T-helper 17 cell (primary cell): ENCODE results near the gene GOLGA8A. TPM values are rescaled to one million over a fixed set of nuclear protein-coding genes. Genes with fewer than 3 reads are reported as not detected.
A peak's percentile ranks its signal among the peaks of the same experiment; 100 is the strongest.
"Not testable (repeated sequence)": the region's sequence is repeated elsewhere in the genome, so short reads cannot be mapped to it uniquely, and the experiment has no call there.

Experiments
- ATAC-seq: fragments of 150-1000 bp; cut with Tn5 transposase; 2 replicates; pipeline ENCODE4 v1.10.0; 2021; ENCODE audit warnings: mild to moderate bottlenecking, moderate library complexity
- DNase-seq, 3 donors: peaks; one replicate each; pipeline versions ENCODE4 v3.0.0 to v3.0.0-alpha.2; 2020 to 2021
- H3K9me3 ChIP-seq: one replicate; pipeline ENCODE4 v1.7.0; 2013; ENCODE audit warnings: low read length, mild to moderate bottlenecking; ENCODE audit not compliant: control insufficient read depth, poor library complexity, severe bottlenecking
- H3K27ac Mint-ChIP-seq: one replicate; pipeline ENCODE4 v1.8.0; 2022; ENCODE audit warnings: mild to moderate bottlenecking, moderate library complexity, mixed read lengths
- H3K27me3 Mint-ChIP-seq: one replicate; pipeline ENCODE4 v1.8.0; 2022; ENCODE audit warnings: mixed read lengths
- H3K36me3 Mint-ChIP-seq: one replicate; pipeline ENCODE4 v1.8.0; 2022; ENCODE audit warnings: low read depth, mixed read lengths
- H3K4me1 Mint-ChIP-seq: one replicate; pipeline ENCODE4 v1.8.0; 2022; ENCODE audit warnings: mild to moderate bottlenecking, mixed read lengths
- H3K4me3 Mint-ChIP-seq: one replicate; pipeline ENCODE4 v1.8.0; 2022; ENCODE audit warnings: mild to moderate bottlenecking, moderate library complexity, mixed read lengths
- total RNA-seq, 4 donors: library from RNA in 2 of 4; stranded (reverse) in 2 of 4; gene quantifications; one replicate each; pipeline ENCODE4 v1.2.3 and lab custom pipeline; 2022 to 2026

GOLGA8A gene
- total RNA-seq, 2 donors from 2014 or later: 210 to 223 TPM

DNA sequence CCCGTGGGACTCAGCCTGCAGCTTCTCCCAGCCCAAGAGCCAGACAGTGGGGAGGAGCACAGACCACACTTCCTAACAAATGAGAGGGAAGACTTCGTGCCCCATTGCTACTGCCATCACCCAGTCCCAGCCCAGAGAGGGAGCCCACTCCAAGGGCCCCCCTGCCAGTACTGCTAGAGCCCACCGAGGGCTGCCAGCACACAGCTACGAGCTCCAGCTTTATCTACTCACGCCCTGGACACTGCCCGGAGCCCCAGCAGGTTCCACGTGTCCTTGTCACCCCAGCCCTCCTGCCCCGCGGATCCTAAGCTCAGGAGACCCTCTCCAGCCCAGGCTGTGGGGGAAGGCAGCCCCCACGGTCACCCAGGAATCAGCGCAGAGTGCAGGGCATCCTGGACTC, 1.9 kb downstream of the GOLGA8A start:
- peaks cover 31% of the 10 kb centered on the region for H3K4me1 Mint-ChIP-seq
- peak overlapping the region; percentile 90 for H3K4me3 Mint-ChIP-seq
- H3K9me3 ChIP-seq: no peaks in the 10 kb centered on the region
- H3K36me3 Mint-ChIP-seq: peaks cover 2% of the 10 kb centered on the region
- no peaks in the 10 kb centered on the region for H3K27me3 Mint-ChIP-seq
- ATAC-seq (no peak), DNase-seq (no peak)
- H3K27ac Mint-ChIP-seq: peak overlapping the region; percentile 81

DNA sequence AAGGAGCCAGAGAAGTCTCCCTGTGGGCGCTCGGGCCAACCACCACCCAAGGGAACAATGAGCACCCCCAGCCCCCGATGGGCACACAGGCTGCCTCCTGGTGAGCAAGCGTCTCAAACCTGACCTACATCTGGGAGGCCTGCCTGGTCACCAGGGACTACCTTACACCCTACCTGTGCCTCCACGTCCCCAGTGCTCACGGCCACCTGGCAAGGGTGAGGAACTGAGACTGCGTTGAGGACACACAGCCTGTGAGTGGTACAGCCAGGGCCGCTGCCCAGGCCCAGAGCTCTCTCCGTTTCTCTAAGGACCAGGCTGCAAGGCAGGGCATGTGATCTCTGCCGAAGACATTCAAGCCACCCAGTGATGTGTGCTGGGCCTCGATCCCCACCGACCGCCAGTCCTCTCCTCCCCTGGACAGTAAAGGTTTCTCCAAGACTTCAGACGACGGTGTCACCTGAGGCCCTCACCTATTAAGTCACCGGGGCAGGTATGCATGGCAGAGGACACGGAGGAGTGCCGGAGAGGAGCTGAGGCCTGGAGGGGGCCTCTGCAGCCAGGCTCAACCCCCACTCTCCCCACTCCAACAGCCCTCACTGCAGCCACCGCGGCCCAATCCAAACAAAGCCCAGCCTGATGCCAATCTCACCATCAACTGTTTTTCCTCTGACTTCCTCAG, 2.8 kb downstream of the GOLGA8A start:
- Mint-ChIP-seq H3K4me3 (no peak overlapping the region), H3K27me3 (no peaks in the 10 kb centered on the region), H3K36me3 (peaks cover 2% of the 10 kb centered on the region), H3K27ac (no peak overlapping the region), H3K4me1 (peaks cover 35% of the 10 kb centered on the region)
- ATAC-seq (no peak), DNase-seq (no peak)
- no peaks in the 10 kb centered on the region for H3K9me3 ChIP-seq

DNA sequence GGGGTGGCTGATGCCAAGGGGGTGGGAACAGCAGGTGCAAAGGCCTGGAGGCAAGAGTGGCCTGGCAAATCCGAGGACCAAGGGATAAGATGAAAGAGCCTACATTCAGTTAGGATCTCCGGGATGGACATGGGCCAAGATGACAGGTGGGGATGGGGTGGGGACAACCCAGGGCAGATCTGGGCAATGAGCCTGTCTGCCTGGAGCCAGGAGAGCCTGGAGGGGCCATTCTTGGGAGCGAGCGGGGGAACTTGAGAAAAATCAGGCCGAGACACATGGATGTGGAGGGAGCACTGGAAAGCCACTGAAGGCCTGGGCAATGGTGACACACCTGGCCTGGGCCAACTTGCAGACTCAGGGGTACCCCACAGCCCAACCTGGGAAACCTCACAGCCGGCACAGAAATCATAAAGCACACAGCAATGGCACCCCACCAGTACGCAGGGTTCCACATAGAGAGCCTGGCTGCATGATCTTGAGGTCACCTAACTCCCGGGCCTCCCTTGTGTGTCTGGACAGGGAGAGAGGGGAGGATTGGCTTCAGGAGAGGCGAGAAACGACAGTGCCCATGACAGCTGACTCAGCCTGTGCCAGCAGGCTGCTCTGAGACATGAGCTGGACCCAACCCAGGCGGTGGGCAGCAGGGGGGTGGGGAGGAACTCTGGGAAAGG, 3.5 kb downstream of the GOLGA8A start:
- Mint-ChIP-seq H3K27ac (peak overlapping the region; percentile 75), H3K4me1 (peaks cover 35% of the 10 kb centered on the region)
- DNase-seq, H3K9me3 ChIP-seq, H3K4me3 Mint-ChIP-seq, H3K27me3 Mint-ChIP-seq, H3K36me3 Mint-ChIP-seq, ATAC-seq: not testable (repeated sequence)

DNA sequence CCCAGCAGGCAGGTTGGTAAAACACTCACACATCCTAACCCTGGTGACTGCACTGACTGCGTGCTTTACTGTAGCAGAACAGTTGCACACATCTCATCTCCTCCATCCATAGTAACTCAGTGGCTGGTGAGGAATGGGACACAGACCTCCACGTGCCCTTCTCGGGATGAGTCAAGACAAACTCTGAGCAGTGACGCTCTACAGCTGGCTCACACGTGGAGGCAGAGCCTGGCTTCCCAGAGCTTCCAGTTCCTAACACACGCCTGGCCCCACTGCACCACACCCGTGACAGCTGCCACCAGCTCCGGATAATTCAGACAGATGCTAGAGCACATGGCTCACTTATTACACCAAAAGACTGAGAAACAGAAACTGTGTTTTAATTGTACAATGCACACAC, 7.0 kb downstream of the GOLGA8A start:
- H3K9me3 ChIP-seq, DNase-seq, H3K36me3 Mint-ChIP-seq, H3K4me3 Mint-ChIP-seq, H3K27ac Mint-ChIP-seq, ATAC-seq, H3K27me3 Mint-ChIP-seq: not testable (repeated sequence)
- peaks cover 26% of the 10 kb centered on the region for H3K4me1 Mint-ChIP-seq

DNA sequence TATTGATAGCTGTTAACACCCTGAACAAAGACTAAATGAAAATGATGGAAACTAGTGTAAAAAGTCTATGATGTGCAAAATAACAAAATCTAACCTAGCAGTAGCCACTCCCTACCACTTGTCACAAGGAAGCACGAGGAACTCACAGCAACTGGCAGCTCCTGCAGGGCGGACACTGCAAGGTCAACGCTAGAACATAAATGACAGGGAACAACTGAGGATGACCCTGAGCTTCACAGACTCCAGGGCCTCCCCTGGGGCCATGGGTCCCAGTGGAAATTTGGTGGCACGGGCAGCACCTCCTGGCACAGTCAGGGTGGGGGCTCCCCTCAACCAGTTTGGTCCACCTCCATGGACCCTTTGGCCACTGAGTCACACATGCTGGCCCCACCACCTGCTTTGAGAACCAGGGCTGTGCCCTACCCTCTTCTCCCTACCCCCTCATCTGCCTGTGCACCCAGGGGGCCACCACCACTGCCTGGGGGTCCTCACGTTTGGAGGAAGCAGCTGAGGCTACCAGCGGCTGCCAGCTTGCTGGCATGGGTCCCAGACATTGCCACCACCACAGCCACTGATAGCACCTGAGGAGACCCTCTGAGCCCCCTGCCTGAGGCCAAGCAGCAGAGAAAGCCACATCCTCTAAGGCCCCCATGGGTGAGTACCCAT, 14.1 kb downstream of the GOLGA8A start:
- not testable (repeated sequence) for H3K36me3 Mint-ChIP-seq, ATAC-seq

DNA sequence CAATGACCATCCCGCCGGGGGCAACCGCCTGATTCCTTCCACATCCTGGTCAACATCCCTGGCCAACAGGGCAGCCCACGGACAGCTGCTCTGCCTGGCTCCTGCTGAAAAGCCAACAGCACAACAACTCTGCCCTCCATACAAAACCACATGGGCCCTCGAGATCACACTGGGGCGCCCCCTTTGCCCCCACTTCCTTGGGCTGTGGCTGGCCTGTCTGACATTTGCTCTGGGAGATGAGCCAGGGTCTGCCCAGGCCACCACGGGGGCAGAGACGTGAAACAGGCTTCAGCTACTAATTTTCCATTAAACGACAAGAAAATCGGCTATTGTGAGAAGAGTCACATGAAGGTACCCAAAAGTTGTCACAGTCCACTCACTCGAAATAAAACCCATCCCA, 16.7 kb downstream of the GOLGA8A start:
- H3K4me1 Mint-ChIP-seq, H3K27ac Mint-ChIP-seq, DNase-seq, H3K27me3 Mint-ChIP-seq, H3K36me3 Mint-ChIP-seq, ATAC-seq, H3K4me3 Mint-ChIP-seq, H3K9me3 ChIP-seq: not testable (repeated sequence)

More for the DNA sequence above, 14.1 kb downstream of the GOLGA8A start:
- not testable (repeated sequence) for H3K27ac Mint-ChIP-seq, H3K27me3 Mint-ChIP-seq, H3K9me3 ChIP-seq, H3K4me1 Mint-ChIP-seq, DNase-seq, H3K4me3 Mint-ChIP-seq

DNA sequence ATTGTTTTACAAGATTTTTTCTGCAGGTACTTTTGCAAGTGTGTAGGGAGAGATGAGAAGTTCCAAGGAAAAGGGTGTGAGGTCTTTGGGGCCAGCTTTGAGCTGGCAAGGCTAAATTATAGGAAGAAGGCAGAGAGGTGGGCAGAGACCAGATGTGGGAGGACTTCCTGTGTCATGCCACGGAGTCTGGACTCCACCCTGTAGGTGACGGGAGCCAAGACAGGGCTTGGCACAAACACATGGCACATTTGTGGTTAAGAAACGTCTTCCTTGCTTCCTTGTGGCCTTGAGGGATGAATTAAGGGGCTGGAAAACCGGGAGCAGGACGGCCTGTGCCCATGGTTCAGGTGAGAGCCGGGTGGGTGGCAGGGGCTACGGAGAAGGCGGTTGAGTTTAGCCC, 19.2 kb downstream of the GOLGA8A start:
- not testable (repeated sequence) for DNase-seq

DNA sequence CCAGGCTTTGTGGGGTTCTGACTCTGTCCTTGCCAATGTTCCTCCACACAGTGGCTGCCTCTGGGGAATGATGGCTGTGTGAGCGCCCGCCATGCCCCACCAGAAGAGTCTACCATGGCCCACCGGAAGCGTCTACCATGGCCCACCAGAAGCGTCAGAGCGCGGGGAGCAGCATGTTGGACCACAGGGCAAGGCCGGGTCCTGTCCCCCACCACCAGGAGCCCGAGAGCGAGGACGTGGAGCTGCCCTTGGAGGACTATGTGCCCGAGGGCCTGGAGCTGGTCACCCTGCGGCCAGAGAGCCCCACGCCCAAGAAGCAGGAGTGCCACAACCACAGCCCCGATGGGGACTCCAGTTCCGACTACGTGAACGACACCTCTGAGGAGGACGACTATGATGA, 28.1 kb downstream of the GOLGA8A start:
- DNase-seq, H3K9me3 ChIP-seq, H3K36me3 Mint-ChIP-seq, H3K27ac Mint-ChIP-seq, ATAC-seq, H3K4me1 Mint-ChIP-seq, H3K4me3 Mint-ChIP-seq, H3K27me3 Mint-ChIP-seq: not testable (repeated sequence)

More for the DNA sequence above, 19.2 kb downstream of the GOLGA8A start:
- H3K4me1 Mint-ChIP-seq, H3K27ac Mint-ChIP-seq, H3K27me3 Mint-ChIP-seq, H3K36me3 Mint-ChIP-seq, H3K9me3 ChIP-seq, ATAC-seq, H3K4me3 Mint-ChIP-seq: not testable (repeated sequence)

DNA sequence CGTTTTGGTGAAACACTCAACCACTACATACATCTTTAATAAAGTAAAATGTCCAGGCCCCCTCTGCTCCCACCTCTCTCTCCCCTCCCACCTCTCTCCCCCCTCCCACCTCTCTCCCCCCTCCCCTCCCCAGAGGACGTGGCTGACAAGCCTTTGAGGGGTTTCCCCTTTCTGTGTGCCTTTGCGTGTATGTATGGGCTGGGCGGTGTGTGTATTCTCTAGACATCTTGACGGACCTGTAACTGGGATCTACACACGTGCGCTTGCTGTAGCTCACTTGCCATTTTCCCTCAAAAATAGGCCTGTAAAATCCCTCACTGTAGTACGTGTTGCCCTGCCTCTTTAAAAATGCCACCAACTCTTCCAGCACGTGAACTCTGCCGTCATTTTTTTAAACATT, 28.6 kb downstream of the GOLGA8A start:
- not testable (repeated sequence) for H3K4me1 Mint-ChIP-seq, H3K27ac Mint-ChIP-seq, H3K27me3 Mint-ChIP-seq, H3K9me3 ChIP-seq, DNase-seq, H3K4me3 Mint-ChIP-seq, ATAC-seq, H3K36me3 Mint-ChIP-seq

DNA sequence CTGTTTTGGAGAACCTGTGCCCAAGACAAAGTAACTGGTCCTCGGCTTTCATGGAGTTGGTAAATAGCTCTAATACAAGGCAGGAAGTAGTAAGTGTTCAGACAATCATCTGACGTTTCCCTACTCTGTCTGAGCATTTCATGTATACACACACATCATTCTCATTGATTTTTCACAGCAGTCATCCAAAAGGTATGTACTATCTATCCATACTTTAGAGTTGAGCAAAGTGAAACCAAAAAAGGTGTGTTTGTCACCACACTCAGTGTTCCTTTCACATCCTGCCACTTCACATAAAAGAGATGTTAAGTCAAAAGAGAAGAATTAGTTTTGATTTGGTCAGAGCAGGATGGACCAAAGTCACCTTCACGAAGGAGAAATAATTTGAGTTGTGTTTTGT, 33.7 kb downstream of the GOLGA8A start:
- H3K36me3 Mint-ChIP-seq, DNase-seq, H3K4me3 Mint-ChIP-seq, H3K9me3 ChIP-seq, H3K27me3 Mint-ChIP-seq, H3K4me1 Mint-ChIP-seq, H3K27ac Mint-ChIP-seq: not testable (repeated sequence)
- peak; percentile 73 for ATAC-seq

DNA sequence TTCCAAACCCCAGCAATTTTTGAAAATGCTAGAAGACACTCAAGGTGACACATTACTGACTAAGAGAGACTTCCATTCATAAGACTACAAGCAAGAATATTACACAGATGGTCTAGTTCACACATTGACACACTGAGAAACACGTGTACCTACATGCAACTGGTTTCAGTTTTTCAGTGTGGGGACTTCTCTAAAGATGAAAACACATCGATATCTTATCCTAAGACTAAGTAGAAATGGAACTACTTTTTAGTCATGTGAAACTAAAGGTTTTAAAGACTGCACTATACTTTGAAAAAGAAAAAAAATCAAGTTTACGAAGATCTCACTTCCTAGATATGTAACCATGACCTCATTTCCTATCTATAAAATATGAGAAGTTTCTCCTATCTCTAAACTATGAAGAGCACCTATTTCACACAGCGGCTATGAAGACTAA, 34.4 kb downstream of the GOLGA8A start:
- not testable (repeated sequence) for H3K4me3 Mint-ChIP-seq, H3K36me3 Mint-ChIP-seq, H3K9me3 ChIP-seq, H3K27ac Mint-ChIP-seq, H3K4me1 Mint-ChIP-seq, DNase-seq, H3K27me3 Mint-ChIP-seq
- ATAC-seq: peak; percentile 75

DNA sequence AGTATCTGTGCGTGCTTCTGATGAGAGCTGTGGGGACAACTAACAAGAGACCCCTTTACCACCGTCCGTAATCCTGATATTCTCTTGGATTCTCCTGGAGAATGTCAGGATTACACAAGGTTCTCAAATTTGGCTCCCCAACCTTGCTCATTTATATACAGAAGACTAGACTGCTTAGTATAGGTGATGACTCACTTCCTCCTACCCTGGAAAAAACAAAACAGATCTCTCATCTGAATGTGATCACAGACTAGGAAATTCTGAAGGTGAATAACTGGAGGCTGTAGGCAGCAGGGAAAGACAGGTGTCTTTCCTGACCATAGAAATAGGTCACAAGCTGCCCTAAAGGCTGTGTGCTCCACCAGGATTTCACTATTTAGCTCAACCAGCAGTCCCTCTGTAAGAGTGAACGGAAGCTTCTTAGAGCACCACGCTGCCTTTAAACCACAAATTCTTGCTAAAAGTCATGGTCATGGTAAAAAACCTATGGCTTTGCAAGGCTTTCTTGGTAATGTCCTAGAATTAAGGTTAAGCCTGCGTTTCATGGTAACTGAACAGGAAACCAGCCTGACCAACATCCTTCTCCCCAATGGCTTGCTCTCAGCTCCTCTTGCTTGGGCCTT, 39.9 kb downstream of the GOLGA8A start:
- not testable (repeated sequence) for H3K36me3 Mint-ChIP-seq, H3K27me3 Mint-ChIP-seq, H3K4me3 Mint-ChIP-seq, DNase-seq, H3K9me3 ChIP-seq, H3K4me1 Mint-ChIP-seq, H3K27ac Mint-ChIP-seq
- peak; percentile 69 for ATAC-seq

DNA sequence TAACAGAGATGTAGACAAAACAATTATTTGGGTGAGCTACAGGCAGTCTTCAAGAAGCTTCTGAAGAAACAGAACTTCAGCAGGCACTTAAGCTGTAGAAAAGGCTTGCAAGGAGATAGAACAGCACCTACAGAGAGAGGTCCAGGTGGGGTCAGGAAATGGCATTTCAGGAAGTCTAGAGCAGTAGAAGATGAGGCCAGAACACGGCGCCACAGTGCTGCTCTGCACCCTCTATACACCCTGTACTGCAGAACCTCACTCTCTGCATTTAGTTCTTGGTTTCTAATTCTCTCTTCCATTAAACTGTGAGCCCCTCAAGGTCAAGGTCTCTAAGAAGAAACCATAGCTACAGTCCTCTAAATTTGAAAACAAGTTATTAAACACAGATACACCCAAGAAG, 44.6 kb downstream of the GOLGA8A start:
- H3K27me3 Mint-ChIP-seq, H3K4me3 Mint-ChIP-seq, H3K27ac Mint-ChIP-seq, ATAC-seq, H3K36me3 Mint-ChIP-seq, DNase-seq, H3K4me1 Mint-ChIP-seq, H3K9me3 ChIP-seq: not testable (repeated sequence)
